D721Med (cell line): ENCODE data around the gene LMO7.

ENCODE experiments used
- DNase-seq: peaks from one replicate; pipeline ENCODE4 v3.0.0; 2011; ENCODE audit warnings: low spot score; ENCODE audit not compliant: insufficient read length
- FAIRE-seq: peaks from 2 replicates; lab custom pipeline; 2011; peaks lifted over from hg19 to GRCh38; lab: Jason Lieb, UNC
- TF ChIP-seq, protein P1 (sequence below): IDR thresholded peaks from 2 replicates; pipeline ENCODE4 v1.5.1; 2012; ENCODE audit warnings: mild to moderate bottlenecking, control low read depth; ENCODE audit not compliant: insufficient read depth; ENCODE audit errors: missing control alignments

The LMO7 gene

DNA sequence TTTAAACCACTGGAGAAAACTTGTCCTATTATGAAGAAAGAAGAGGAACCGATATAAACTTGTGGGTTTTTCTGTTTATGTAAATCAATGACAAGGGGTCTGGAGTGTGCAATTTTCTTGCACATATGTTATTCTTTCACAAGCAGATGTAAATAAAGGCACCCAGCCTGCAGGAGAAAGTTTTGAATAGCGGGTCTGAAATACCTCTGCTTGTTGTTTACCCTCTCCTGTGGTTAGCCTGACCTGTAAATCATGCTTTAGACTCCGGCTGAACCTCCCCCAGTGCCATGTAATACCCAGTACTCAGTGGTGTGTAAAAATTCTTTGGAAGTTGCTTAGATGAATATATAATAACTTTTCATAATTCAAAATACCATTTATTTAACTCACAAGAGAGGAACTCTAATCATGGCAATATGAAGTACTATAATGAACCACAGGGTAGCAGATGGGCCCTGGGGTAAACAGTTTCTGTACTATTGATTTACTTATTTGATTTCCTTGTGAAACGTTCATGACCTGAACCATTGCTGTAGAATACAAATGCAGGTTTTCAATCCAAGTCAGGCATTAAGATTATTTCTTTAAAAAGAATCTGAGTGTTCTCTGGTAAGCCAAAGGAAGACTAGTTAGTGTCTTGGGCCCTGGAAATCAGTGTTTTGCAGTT is 245.1 kb downstream of the LMO7 start:
- FAIRE-seq: no peak
- TF ChIP-seq, protein P1, sequence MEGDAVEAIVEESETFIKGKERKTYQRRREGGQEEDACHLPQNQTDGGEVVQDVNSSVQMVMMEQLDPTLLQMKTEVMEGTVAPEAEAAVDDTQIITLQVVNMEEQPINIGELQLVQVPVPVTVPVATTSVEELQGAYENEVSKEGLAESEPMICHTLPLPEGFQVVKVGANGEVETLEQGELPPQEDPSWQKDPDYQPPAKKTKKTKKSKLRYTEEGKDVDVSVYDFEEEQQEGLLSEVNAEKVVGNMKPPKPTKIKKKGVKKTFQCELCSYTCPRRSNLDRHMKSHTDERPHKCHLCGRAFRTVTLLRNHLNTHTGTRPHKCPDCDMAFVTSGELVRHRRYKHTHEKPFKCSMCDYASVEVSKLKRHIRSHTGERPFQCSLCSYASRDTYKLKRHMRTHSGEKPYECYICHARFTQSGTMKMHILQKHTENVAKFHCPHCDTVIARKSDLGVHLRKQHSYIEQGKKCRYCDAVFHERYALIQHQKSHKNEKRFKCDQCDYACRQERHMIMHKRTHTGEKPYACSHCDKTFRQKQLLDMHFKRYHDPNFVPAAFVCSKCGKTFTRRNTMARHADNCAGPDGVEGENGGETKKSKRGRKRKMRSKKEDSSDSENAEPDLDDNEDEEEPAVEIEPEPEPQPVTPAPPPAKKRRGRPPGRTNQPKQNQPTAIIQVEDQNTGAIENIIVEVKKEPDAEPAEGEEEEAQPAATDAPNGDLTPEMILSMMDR: no peak
- DNase-seq: no peak

DNA sequence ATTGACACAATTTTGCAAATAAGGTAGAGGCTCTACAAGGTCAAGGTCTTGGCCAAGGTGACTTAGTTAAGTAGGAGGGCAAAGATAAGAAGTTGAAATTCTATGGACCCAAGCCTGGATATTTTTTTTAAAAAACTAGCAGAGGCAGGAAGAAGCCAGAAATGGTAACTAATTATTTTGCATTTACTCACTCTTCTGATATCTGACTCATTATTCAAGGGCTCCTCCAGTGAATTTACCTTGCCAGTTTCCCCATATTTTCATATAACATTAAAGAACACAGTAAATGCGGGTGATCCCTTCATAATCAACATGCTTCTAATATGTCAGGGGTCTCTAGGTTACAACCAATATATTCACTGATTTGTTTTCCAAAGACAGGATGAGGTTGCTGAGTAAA is 246.1 kb downstream of the LMO7 start:
- FAIRE-seq (no peak), DNase-seq (no peak)
- TF ChIP-seq, protein P1: no peak

DNA sequence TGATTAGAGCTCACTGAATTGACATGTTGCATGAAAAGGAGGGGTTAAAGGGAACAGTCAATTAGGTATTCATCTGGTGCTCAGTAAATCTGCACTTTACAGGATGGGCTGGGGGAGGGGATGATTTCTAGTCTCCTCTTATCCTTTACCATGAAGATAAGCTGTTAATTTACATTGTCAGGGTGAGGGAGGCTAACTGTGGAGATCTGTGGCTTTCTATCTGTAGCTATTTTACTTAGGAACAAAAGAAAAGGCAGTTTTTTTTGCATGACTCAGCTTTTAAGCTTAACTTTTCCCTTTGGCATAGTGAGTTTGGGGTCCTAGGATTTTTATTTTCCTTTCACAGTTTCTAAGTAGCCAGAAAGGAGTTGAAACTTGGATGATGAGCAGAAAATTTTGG is 253.3 kb downstream of the LMO7 start:
- DNase-seq (no peak), FAIRE-seq (peak; percentile 6)
- TF ChIP-seq, protein P1: no peak

DNA sequence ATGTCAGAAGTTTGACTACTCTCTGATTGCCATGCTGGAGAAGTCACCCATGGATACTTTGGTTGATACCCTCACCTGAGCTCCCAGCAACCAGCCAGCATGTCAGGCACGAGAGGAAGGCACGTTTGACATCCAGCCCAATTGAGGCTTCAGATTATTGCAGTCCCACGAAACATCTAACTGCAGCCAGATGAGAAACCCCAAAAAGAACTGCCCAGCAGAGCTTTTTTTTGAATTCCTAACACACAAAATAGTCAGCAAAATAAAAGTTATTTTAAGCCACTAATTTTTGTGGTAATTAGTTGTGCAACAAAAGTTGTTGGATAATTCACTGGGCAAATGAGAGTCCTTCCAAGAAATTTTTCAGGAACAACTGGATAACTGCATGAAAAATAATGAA is 259.0 kb downstream of the LMO7 start:
- DNase-seq: no peak
- FAIRE-seq: no peak
- TF ChIP-seq, protein P1: no peak

DNA sequence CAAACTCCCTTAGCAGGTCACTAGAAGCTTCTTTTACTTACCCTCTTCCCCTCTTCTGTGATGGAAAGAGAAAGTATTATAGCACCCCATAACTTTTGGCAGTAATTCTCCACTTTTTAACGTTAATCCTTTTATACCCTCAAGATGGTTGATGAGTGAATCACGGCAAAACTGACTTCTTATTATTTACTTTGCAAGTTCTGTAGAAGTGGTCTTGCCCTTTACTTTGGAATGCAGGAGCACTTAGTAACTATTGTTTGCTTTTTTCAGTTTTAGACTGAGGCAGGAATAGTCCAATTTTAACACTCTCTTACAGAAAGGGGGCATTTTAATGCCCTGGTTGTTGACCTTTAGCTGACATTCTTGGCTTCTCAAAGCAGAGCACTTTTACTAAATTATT is 260.1 kb downstream of the LMO7 start:
- DNase-seq (no peak), FAIRE-seq (no peak)
- TF ChIP-seq, protein P1: no peak

DNA sequence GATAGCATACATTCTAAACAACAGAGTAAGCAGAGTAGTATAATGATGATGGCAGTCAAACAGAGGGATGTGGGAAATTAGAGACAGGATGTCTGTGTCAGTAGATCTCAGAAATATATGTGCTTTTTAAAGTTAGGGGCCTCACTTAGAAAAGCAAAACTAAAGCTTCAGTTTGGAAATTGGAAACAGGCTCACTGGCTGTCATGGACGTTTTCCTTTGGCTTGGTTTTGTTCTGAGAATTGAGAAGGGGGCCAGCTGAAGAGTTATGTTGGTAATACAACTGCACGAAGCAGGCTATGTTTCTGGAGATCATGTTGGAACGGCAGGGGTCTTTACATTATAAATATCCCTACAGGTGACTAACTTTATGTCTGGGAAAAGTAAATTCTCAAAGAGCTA is 261.3 kb downstream of the LMO7 start:
- FAIRE-seq (no peak), DNase-seq (no peak)
- TF ChIP-seq, protein P1: no peak

DNA sequence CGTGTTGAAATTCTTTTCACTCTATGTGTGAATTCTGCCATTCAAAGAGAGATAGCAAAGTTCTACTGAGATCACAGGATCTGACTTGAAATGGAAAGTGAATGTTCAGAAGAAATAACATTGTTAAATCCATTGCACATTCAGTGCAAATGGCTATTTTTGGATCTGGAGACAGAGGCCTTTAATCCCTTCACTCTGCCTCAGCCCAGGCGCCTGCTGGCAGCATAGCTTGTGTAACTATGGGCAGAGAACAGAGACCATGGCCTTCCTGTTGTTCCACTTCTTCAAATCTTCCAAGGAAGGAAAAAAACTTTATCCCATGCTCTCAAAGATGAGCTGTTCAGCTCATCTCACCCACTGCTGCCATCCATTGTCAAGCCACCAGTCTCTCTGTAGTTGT is 265.4 kb downstream of the LMO7 start:
- FAIRE-seq (no peak), DNase-seq (no peak)
- TF ChIP-seq, protein P1: no peak
